GM12875 (cell line): ENCODE results near the gene SVBP.

Source experiments
- H3K4me3 ChIP-seq: one replicate; pipeline ENCODE4 v1.5.1; 2011; ENCODE audit warnings: low read depth, low read length, control low read depth
- CTCF ChIP-seq: IDR thresholded peaks from 2 replicates; pipeline ENCODE4 v1.5.1; 2011; ENCODE audit warnings: low read depth, mild to moderate bottlenecking, control low read depth, inconsistent platforms, low read length, moderate library complexity, borderline replicate concordance; ENCODE audit not compliant: insufficient read depth

SVBP gene

GRCh38 chr1:42851960-42852607, 34.9 kb upstream of the SVBP start:
- TF ChIP-seq CTCF = no peak
- no peak overlapping the region for H3K4me3 ChIP-seq

GRCh38 chr1:42851420-42851819, 34.2 kb upstream of the SVBP start:
- no peak overlapping the region for H3K4me3 ChIP-seq
- TF ChIP-seq CTCF = no peak

- H3K4me3 ChIP-seq = no peak overlapping the region
- TF ChIP-seq CTCF = no peak
These were observed 32.7 kb upstream of the SVBP start for GRCh38 chr1:42849944-42850343.

GRCh38 chr1:42848823-42849537, 31.8 kb upstream of the SVBP start:
- no peak overlapping the region for H3K4me3 ChIP-seq
- TF ChIP-seq CTCF = no peak

GRCh38 chr1:42847721-42848460, 30.7 kb upstream of the SVBP start:
- peak overlapping the region; percentile 68 for H3K4me3 ChIP-seq
- TF ChIP-seq CTCF = no peak

GRCh38 chr1:42847111-42847595, 30.0 kb upstream of the SVBP start:
- no peak for TF ChIP-seq CTCF
- peak overlapping the region; percentile 68 for H3K4me3 ChIP-seq
